K562 (cell line): ENCODE data around the gene WAS. TPM values are rescaled to one million over a fixed set of nuclear protein-coding genes. Genes with fewer than 3 reads are reported as not detected.

Source experiments
- ATAC-seq: fragments of 200-7000 bp; cut with Tn5 transposase; 3 replicates; pipeline ENCODE4 v1.9.1; 2020; ENCODE audit warnings: moderate library complexity
- BruUV-seq: library from RNA; stranded (reverse); fragments of 400-500 nt; replicated peaks from 2 replicates; lab custom pipeline; 2021; lab: Mats Ljungman, UMichigan
- CTCF ChIA-PET: fragments of 300-600 bp; formaldehyde crosslinking; extraction: SDS; loops from one replicate; lab custom pipeline; 2021; ENCODE audit warnings: low intra/inter-chr PET ratio; lab: Yijun Ruan, JAX
- POLR2A ChIA-PET: fragments of 300-600, 350-650 bp; sonication (Branson Sonifier 250); formaldehyde crosslinking; extraction: SDS; loops from one replicate; lab custom pipeline; 2021; ENCODE audit warnings: antibody characterized with exemption, inconsistent platforms; lab: Yijun Ruan, JAX
- DNase-seq, 4 experiments: peaks; one replicate each; pipeline versions ENCODE4 v3.0.0 to v3.0.0-alpha.2; 2011 to 2018; ENCODE audit warnings: low spot score in 3 of 4, mixed read lengths in 3 of 4; ENCODE audit errors: extremely low read depth in 1 of 4
- FAIRE-seq: peaks from 2 replicates; lab custom pipeline; 2011; peaks lifted over from hg19 to GRCh38; lab: Jason Lieb, UNC
- H2AFZ ChIP-seq: 2 replicates; pipeline ENCODE4 v1.6.0; 2011; ENCODE audit warnings: low read depth, low read length, control low read depth, inconsistent platforms
- H3K27ac ChIP-seq: fragments of 200-600 bp; 3 replicates; pipeline ENCODE4 v1.8.0; 2011; ENCODE audit warnings: low read depth, mild to moderate bottlenecking, control low read depth, inconsistent platforms, low read length, moderate library complexity, mixed read lengths; ENCODE audit errors: extremely low read depth
- H3K27me3 ChIP-seq, 2 experiments: fragments of 300-600 bp in 1 of 2; 2 replicates in 1 of 2; 3 replicates in 1 of 2; pipeline versions ENCODE4 v1.6.0 to v1.8.0; 2011; ENCODE audit warnings: inconsistent platforms in 2 of 2, low read length in 2 of 2, mild to moderate bottlenecking in 1 of 2, mixed read lengths in 1 of 2, moderate library complexity in 1 of 2; ENCODE audit not compliant: control insufficient read depth in 2 of 2, insufficient read depth in 2 of 2
- H3K36me3 ChIP-seq: fragments of 300-600 bp; 3 replicates; pipeline ENCODE4 v1.8.0; 2011; ENCODE audit warnings: mild to moderate bottlenecking, low read length, inconsistent platforms; ENCODE audit not compliant: control insufficient read depth, insufficient read depth
- H3K4me1 ChIP-seq, 2 experiments: fragments of 200-600 bp in 1 of 2; replicated peaks in 1 of 2; 2 replicates in 1 of 2; 3 replicates in 1 of 2; pipeline versions ENCODE4 v1.5.1 to v1.8.0; 2011; ENCODE audit warnings: inconsistent platforms in 2 of 2, low read length in 2 of 2, mild to moderate bottlenecking in 1 of 2, mixed read lengths in 1 of 2, moderate library complexity in 1 of 2; ENCODE audit not compliant: control insufficient read depth in 2 of 2, insufficient read depth in 2 of 2
- H3K4me2 ChIP-seq: 2 replicates; pipeline ENCODE4 v1.6.1; 2011; ENCODE audit warnings: low read length, control low read depth, inconsistent platforms, mixed read lengths; ENCODE audit not compliant: insufficient read depth
- H3K4me3 ChIP-seq: fragments of 200-600 bp; sonication (generic), shearing (Covaris generic); 2 replicates; pipeline ENCODE4 v1.5.1; 2016; ENCODE audit warnings: control low read depth, inconsistent platforms
- H3K79me2 ChIP-seq: fragments of 200-600 bp; 3 replicates; pipeline ENCODE4 v1.8.0; 2011; ENCODE audit warnings: low read length, inconsistent platforms; ENCODE audit not compliant: control insufficient read depth, insufficient read depth
- H3K9ac ChIP-seq, 2 experiments: 2 replicates each; pipeline versions ENCODE4 v1.6.0 to v1.6.1; 2011; ENCODE audit warnings: low read depth in 2 of 2, low read length in 2 of 2, control low read depth in 1 of 2, inconsistent platforms in 1 of 2, mild to moderate bottlenecking in 1 of 2, mixed read lengths in 1 of 2; ENCODE audit not compliant: insufficient read depth in 1 of 2
- H3K9me1 ChIP-seq: one replicate; pipeline ENCODE4 v1.6.0; 2011; ENCODE audit warnings: inconsistent platforms, mild to moderate bottlenecking, low read length, moderate library complexity; ENCODE audit not compliant: control insufficient read depth, insufficient read depth
- H3K9me3 ChIP-seq: replicated peaks from 2 replicates; pipeline ENCODE4 v1.5.1; 2011; ENCODE audit warnings: low read depth, low read length, inconsistent platforms; ENCODE audit not compliant: control insufficient read depth, insufficient read depth
- H4K20me1 ChIP-seq: replicated peaks from 2 replicates; pipeline ENCODE4 v1.6.1; 2011; ENCODE audit warnings: low read length, inconsistent platforms, mixed read lengths; ENCODE audit not compliant: control insufficient read depth, insufficient read depth
- BDP1 ChIP-seq: IDR thresholded peaks from 3 replicates; pipeline ENCODE4 v1.6.1; 2011; ENCODE audit not compliant: insufficient read length, insufficient read depth
- GTF2F1 ChIP-seq: IDR thresholded peaks from 2 replicates; pipeline ENCODE4 v1.6.1; 2011; ENCODE audit warnings: low read depth, low read length, improper control_type of control experiment
- HCFC1 ChIP-seq: IDR thresholded peaks from 2 replicates; pipeline ENCODE4 v1.6.1; 2012; ENCODE audit warnings: low read depth, low read length, improper control_type of control experiment
- HDGF ChIP-seq: fragments of 450-650 bp; IDR thresholded peaks from 2 replicates; pipeline ENCODE4 v1.6.1; 2016
- KDM5B ChIP-seq: fragments of 200-600 bp; sonication (generic); IDR thresholded peaks from 2 replicates; pipeline ENCODE4 v1.6.1; 2012; ENCODE audit warnings: low read depth, mild to moderate bottlenecking, moderate library complexity, low read length, control low read depth, inconsistent platforms; ENCODE audit not compliant: insufficient replicate concordance
- MNT ChIP-seq, 2 experiments: fragments of 450-650 bp; conservative IDR thresholded peaks; 2 replicates each; pipeline ENCODE4 v1.6.1; 2017; ENCODE audit warnings: mild to moderate bottlenecking in 2 of 2, moderate library complexity in 2 of 2
- SMAD1 ChIP-seq: fragments of 150-350 bp; IDR thresholded peaks from 2 replicates; pipeline ENCODE4 v1.6.1; 2014; ENCODE audit warnings: low read length, low read depth; ENCODE audit not compliant: partially characterized antibody
- SMAD4 ChIP-seq: fragments of 250-450 bp; sonication (Bioruptor Pico); conservative IDR thresholded peaks from 2 replicates; pipeline ENCODE4 v1.8.0; 2021; ENCODE audit warnings: inconsistent platforms, mild to moderate bottlenecking, moderate library complexity
- TCF7 ChIP-seq: sonication (generic); IDR thresholded peaks from 2 replicates; pipeline ENCODE4 v1.6.1; 2016; ENCODE audit warnings: antibody characterized with exemption, borderline replicate concordance
- TFAP4 ChIP-seq: sonication (generic); formaldehyde crosslinking; IDR thresholded peaks from 2 replicates; pipeline ENCODE4 v1.8.0; 2022; ENCODE audit warnings: missing genetic modification reagents, mild to moderate bottlenecking, moderate library complexity, borderline replicate concordance
- ZBTB7A ChIP-seq: IDR thresholded peaks from 2 replicates; pipeline ENCODE4 v1.6.1; 2011; ENCODE audit warnings: low read depth, mild to moderate bottlenecking, low read length, moderate library complexity, borderline replicate concordance; ENCODE audit not compliant: control insufficient read depth
- ZFP36 ChIP-seq: fragments of 150-350 bp; IDR thresholded peaks from 2 replicates; pipeline ENCODE4 v1.6.1; 2018; ENCODE audit warnings: low read length, low read depth; ENCODE audit not compliant: partially characterized antibody
- ZKSCAN1 ChIP-seq: fragments of 150-350 bp; IDR thresholded peaks from 2 replicates; pipeline ENCODE4 v1.6.1; 2016; ENCODE audit warnings: low read depth, low read length
- ZNF12 ChIP-seq: sonication (generic); formaldehyde crosslinking; IDR thresholded peaks from 2 replicates; pipeline ENCODE4 v1.4.0; 2020; ENCODE audit warnings: mild to moderate bottlenecking, missing genetic modification reagents
- ZNF24 ChIP-seq: fragments of 450-650 bp; IDR thresholded peaks from 2 replicates; pipeline ENCODE4 v1.6.1; 2016
- ZNF41 ChIP-seq: fragments of 250-450 bp; sonication (Bioruptor Pico); conservative IDR thresholded peaks from 2 replicates; pipeline ENCODE4 v1.4.0; 2020; ENCODE audit warnings: mild to moderate bottlenecking
- ZNF511 ChIP-seq: sonication (generic); formaldehyde crosslinking; IDR thresholded peaks from 2 replicates; pipeline ENCODE4 v1.8.0; 2022; ENCODE audit warnings: mild to moderate bottlenecking, missing genetic modification reagents
- ZNF561 ChIP-seq: fragments of 450-650 bp; formaldehyde crosslinking; conservative IDR thresholded peaks from 2 replicates; pipeline ENCODE4 v1.4.0; 2020; ENCODE audit warnings: mild to moderate bottlenecking, moderate library complexity
- ZNF655 ChIP-seq: fragments of 250-450 bp; sonication (Bioruptor Pico); IDR thresholded peaks from 2 replicates; pipeline ENCODE4 v1.5.0; 2021
- ZNF699 ChIP-seq: fragments of 250-450 bp; sonication (Bioruptor Pico); IDR thresholded peaks from 2 replicates; pipeline ENCODE4 v1.8.0; 2021; ENCODE audit warnings: mild to moderate bottlenecking, moderate library complexity; ENCODE audit not compliant: insufficient replicate concordance
- WGBS: fragments of 100-300 bp; shearing (Covaris generic); methylation state at CpG from one replicate; pipeline ENCODE4 v1.1.6; 2016; ENCODE audit warnings: low coverage, mixed read lengths; ENCODE audit not compliant: insufficient coverage; ENCODE audit errors: missing lambda C conversion rate; 5-methylcytosine and 5-hydroxymethylcytosine counted together
- in situ Hi-C: fragments of 300-500 bp; cut with MboI; formaldehyde crosslinking; loops from 4 replicates; pipeline ENCODE4 v1.15.0; 2018; ENCODE audit warnings: inconsistent platforms, mixed read lengths
- intact Hi-C: fragments of 100-400 bp; cut with micrococcal nuclease; formaldehyde crosslinking; loops from 2 replicates; pipeline ENCODE4 v1.14.2; 2022
- polyA plus RNA-seq, 8 experiments: library from polyadenylated mRNA; depleted of rRNA in 4 of 8; stranded (reverse) in 5 of 8; unstranded in 3 of 8; fragments of >200 nt; fragmentation: Nextera tagmentation in 2 of 8; fragmentation: Illumina TruSeq in 1 of 8; extraction: Ambion mirVana in 2 of 8; extraction: Trizol in 1 of 8; gene quantifications; 2 replicates each; pipeline versions ENCODE4 v1.2.1 to v1.2.3, GENCODE V29; 2011 to 2014; ENCODE audit warnings: inconsistent platforms in 1 of 8, missing spikeins in 1 of 8
- total RNA-seq, 7 experiments: library from RNA; depleted of rRNA in 6 of 7; stranded (reverse); fragments of >200 nt in 6 of 7; fragmentation: Illumina TruSeq in 2 of 7; extraction: Trizol in 2 of 7; gene quantifications; 2 replicates each; pipeline versions ENCODE4 v1.2.1 to v1.2.3, GENCODE V29; 2011 to 2021; ENCODE audit warnings: low replicate concordance in 1 of 7

WAS gene
- total and polyA plus RNA-seq, 9 of the 15 experiments (the other 6 are each of a cell fraction or from before 2014, with no cell fraction given) = 0.11 to 16.1 (median 3.8) TPM

- peak overlapping the region; percentile 85 for H2AFZ ChIP-seq
- peak overlapping the region; percentile 58 for H3K4me3 ChIP-seq
- WGBS = 26% methylated on average over 7 of the region's 7 CpGs
- no peak for ATAC-seq
- peak overlapping the region; percentile 82 to 90; a peak in 3 of 4 replicates for H3K9ac ChIP-seq
- H3K4me1 ChIP-seq = peaks cover 7 to 19% of the 10 kb centered on the region in 2 experiments; a peak in 4 of 5 replicates
- H3K27ac ChIP-seq = peak overlapping the region; percentile 89
- no peaks in the 10 kb centered on the region for H4K20me1 ChIP-seq
- POLR2A ChIA-PET = interaction anchor here (0.5 to 1.4 kb wide), 4 partner anchors 14 to 302 kb away, joined by 3 to 5 read pairs (median 3); partner anchors contain the start of gene HDAC6
- CTCF ChIA-PET = no interaction called here
- H3K79me2 ChIP-seq = peaks cover 19% of the 10 kb centered on the region
- intact Hi-C loops (loop anchor here (2.0 to 5.0 kb wide), 2 partner anchors 36 to 57 kb away; no protein-coding TSS in a partner anchor), in situ Hi-C loops (no loop called here)
- H3K27me3 ChIP-seq = no peaks in the 10 kb centered on the region
- no peaks in the 10 kb centered on the region for H3K9me1 ChIP-seq
- peak in 1 of 4 experiments; percentile 19 for DNase-seq
- H3K9me3 ChIP-seq = no peaks in the 10 kb centered on the region
- BruUV-seq = no TSS peak
- peak overlapping the region; percentile 95 for H3K4me2 ChIP-seq
- no peaks in the 10 kb centered on the region for H3K36me3 ChIP-seq
- FAIRE-seq = no peak
- TF ChIP-seq ZNF12 (CRISPR knock-in tag) (no peak), SMAD1 (no peak), ZBTB7A (no peak), BDP1 (no peak), ZNF24 (0 out of 2 replicates have a peak, but pooled peaks have one; percentile 4), HCFC1 (no peak), ZKSCAN1 (peak; percentile 92), GTF2F1 (no peak), ZNF561 (CRISPR knock-in tag) (no peak), ZFP36 (no peak), ZNF41 (CRISPR knock-in tag) (no peak), HDGF (0 out of 2 replicates have a peak, but pooled peaks have one; percentile 13), SMAD4 (CRISPR knock-in tag) (no peak), TFAP4 (CRISPR knock-in tag) (no peak), ZNF655 (CRISPR knock-in tag) (no peak), MNT (conservative IDR thresholded peaks at IDR 0.05) (no peak), KDM5B (no peak), ZNF511 (CRISPR knock-in tag) (no peak), ZNF699 (no peak), TCF7 (no peak)
Observed at GRCh38 chrX:48737940-48738339, 54.3 kb downstream of the WAS start.
